Measurements from ENCODE around the gene ZNF555.

GRCh38 chr19:2798733-2799132 lies 42.5 kb upstream of the ZNF555 start:
- TF ChIP-seq TOX (CRISPR knock-in tag; IDR thresholded peaks at IDR 0.05; ENCODE audit: borderline replicate concordance), result no peak
- no peak for TF ChIP-seq ZFP30 (CRISPR knock-in tag; IDR thresholded peaks at IDR 0.05)
- TF ChIP-seq ZNF70 (CRISPR knock-in tag; IDR thresholded peaks at IDR 0.05), result no peak
- no peak for TF ChIP-seq ISL1 (CRISPR knock-in tag; IDR thresholded peaks at IDR 0.05)
- no peak for TF ChIP-seq ARNTL (CRISPR knock-in tag; IDR thresholded peaks at IDR 0.05; ENCODE audit: borderline replicate concordance, low read depth)
- TF ChIP-seq PATZ1 (CRISPR knock-in tag; IDR thresholded peaks at IDR 0.05; ENCODE audit: borderline replicate concordance), result no peak
- no peak for TF ChIP-seq ZNF565 (CRISPR knock-in tag; conservative IDR thresholded peaks at IDR 0.05; ENCODE audit: low read depth)
- TF ChIP-seq ZC3H10 (CRISPR knock-in tag; IDR thresholded peaks at IDR 0.05), result no peak
